ENCODE measurements around the gene SVEP1. TPM values are rescaled to one million over a fixed set of nuclear protein-coding genes. Genes with fewer than 3 reads are reported as not detected.

Gene SVEP1
- total RNA-seq, 1 experiment from 2014 or later = 21.9 TPM

GRCh38 chr9:110575169-110575568, 4.4 kb downstream of the SVEP1 start:
- peak; percentile 72 for DNase-seq (ENCODE audit: unreplicated experiment)
- peaks cover 6% of the 10 kb centered on the region for H3K36me3 Mint-ChIP-seq (ENCODE audit: insufficient read depth, unreplicated experiment)
- peaks cover 23% of the 10 kb centered on the region for H3K4me1 Mint-ChIP-seq (ENCODE audit: insufficient read depth, unreplicated experiment)
- H3K9me3 Mint-ChIP-seq (ENCODE audit: unreplicated experiment) = no peaks in the 10 kb centered on the region
- no peaks in the 10 kb centered on the region for H3K27me3 Mint-ChIP-seq (ENCODE audit: insufficient read depth, unreplicated experiment)
- TF ChIP-seq CTCF (IDR thresholded peaks at IDR 0.05; ENCODE audit: unreplicated experiment) = no peak
- intact Hi-C loops (cut with micrococcal nuclease) = no loop called here
- H3K4me3 Mint-ChIP-seq (ENCODE audit: unreplicated experiment) = no peak overlapping the region
- H3K27ac Mint-ChIP-seq (ENCODE audit: low read depth, unreplicated experiment) = peak overlapping the region; percentile 81
- POLR2A ChIA-PET = interaction anchor here (0.6 to 1.7 kb wide), 16 partner anchors 10 to 322 kb away, joined by 3 to 8 read pairs (median 3); no protein-coding TSS in a partner anchor
- CTCF ChIA-PET = interaction anchor here (0.6 kb wide), 1 partner anchor 703 kb away, joined by 3 read pairs; no protein-coding TSS in a partner anchor
- BruUV-seq (replicated peaks) = no TSS peak

- Mint-ChIP-seq H3K4me3 (ENCODE audit: unreplicated experiment) (no peak overlapping the region), H3K36me3 (ENCODE audit: insufficient read depth, unreplicated experiment) (peaks cover 6% of the 10 kb centered on the region), H3K27me3 (ENCODE audit: insufficient read depth, unreplicated experiment) (no peaks in the 10 kb centered on the region), H3K27ac (ENCODE audit: low read depth, unreplicated experiment) (no peak overlapping the region), H3K4me1 (ENCODE audit: insufficient read depth, unreplicated experiment) (peaks cover 21% of the 10 kb centered on the region), H3K9me3 (ENCODE audit: unreplicated experiment) (no peaks in the 10 kb centered on the region)
- no TSS peak for BruUV-seq (replicated peaks)
- CTCF ChIA-PET = interaction anchor here (0.6 to 1.0 kb wide), 3 partner anchors 17 to 895 kb away, joined by 3 to 4 read pairs (median 3); no protein-coding TSS in a partner anchor
- POLR2A ChIA-PET = interaction anchor here (0.7 kb wide), 1 partner anchor 145 kb away, joined by 4 read pairs; no protein-coding TSS in a partner anchor
- no peak for TF ChIP-seq CTCF (IDR thresholded peaks at IDR 0.05; ENCODE audit: unreplicated experiment)
- no peak for DNase-seq (ENCODE audit: unreplicated experiment)
- intact Hi-C loops (cut with micrococcal nuclease) = no loop called here
Observed at GRCh38 chr9:110573305-110573704, 6.2 kb downstream of the SVEP1 start.

- Mint-ChIP-seq H3K4me1 (ENCODE audit: insufficient read depth, unreplicated experiment) (peaks cover 21% of the 10 kb centered on the region), H3K9me3 (ENCODE audit: unreplicated experiment) (no peaks in the 10 kb centered on the region), H3K36me3 (ENCODE audit: insufficient read depth, unreplicated experiment) (peaks cover 6% of the 10 kb centered on the region), H3K4me3 (ENCODE audit: unreplicated experiment) (no peak overlapping the region), H3K27me3 (ENCODE audit: insufficient read depth, unreplicated experiment) (no peaks in the 10 kb centered on the region), H3K27ac (ENCODE audit: low read depth, unreplicated experiment) (no peak overlapping the region)
- DNase-seq (ENCODE audit: unreplicated experiment) = no peak
- no TSS peak for BruUV-seq (replicated peaks)
- intact Hi-C loops (cut with micrococcal nuclease) = no loop called here
- CTCF ChIA-PET = no interaction called here
- no peak for TF ChIP-seq CTCF (IDR thresholded peaks at IDR 0.05; ENCODE audit: unreplicated experiment)
- POLR2A ChIA-PET = interaction anchor here (0.6 kb wide), 1 partner anchor 8 kb away, joined by 3 read pairs; no protein-coding TSS in a partner anchor
Observed at GRCh38 chr9:110571801-110572483, 7.6 kb downstream of the SVEP1 start.

GRCh38 chr9:110566156-110566555, 13.4 kb downstream of the SVEP1 start:
- no peak for TF ChIP-seq CTCF (IDR thresholded peaks at IDR 0.05; ENCODE audit: unreplicated experiment)
- Mint-ChIP-seq H3K4me1 (ENCODE audit: insufficient read depth, unreplicated experiment) (peaks cover 9% of the 10 kb centered on the region), H3K36me3 (ENCODE audit: insufficient read depth, unreplicated experiment) (peaks cover 13% of the 10 kb centered on the region), H3K4me3 (ENCODE audit: unreplicated experiment) (no peak overlapping the region), H3K9me3 (ENCODE audit: unreplicated experiment) (peaks cover 2% of the 10 kb centered on the region), H3K27ac (ENCODE audit: low read depth, unreplicated experiment) (no peak overlapping the region), H3K27me3 (ENCODE audit: insufficient read depth, unreplicated experiment) (no peaks in the 10 kb centered on the region)
- BruUV-seq (replicated peaks) = no TSS peak
- DNase-seq (ENCODE audit: unreplicated experiment) = no peak
- ChIA-PET CTCF (no interaction called here), POLR2A (interaction anchor here (0.7 to 2.5 kb wide), 4 partner anchors 11 to 497 kb away, joined by 3 to 10 read pairs (median 4); partner anchors contain the start of gene SVEP1)
- intact Hi-C loops (cut with micrococcal nuclease) = no loop called here

Data from MCF 10A (cell line).